RKO (cell line): ENCODE results near the gene PIEZO1.
A peak's percentile ranks its signal among the peaks of the same experiment; 100 is the strongest.
"Not testable (repeated sequence)": the region's sequence is repeated elsewhere in the genome, so short reads cannot be mapped to it uniquely, and the experiment has no call there.

Experiments
- DNase-seq: peaks from one replicate; pipeline ENCODE4 v3.0.0-alpha.2; 2016; ENCODE audit warnings: low spot score

PIEZO1 gene

GRCh38 chr16:88686439-88687253, 98.4 kb downstream of the PIEZO1 start, which contains the start of gene SNAI3:
Gene SNAI3, minus strand, starts transcription at chr16:88686507. Its CDS starts 101 bp downstream, at chr16:88686406.
- peak; percentile 80 for DNase-seq

GRCh38 chr16:88686062-88686438, 99.0 kb downstream of the PIEZO1 start:
- DNase-seq, result no peak

DNA sequence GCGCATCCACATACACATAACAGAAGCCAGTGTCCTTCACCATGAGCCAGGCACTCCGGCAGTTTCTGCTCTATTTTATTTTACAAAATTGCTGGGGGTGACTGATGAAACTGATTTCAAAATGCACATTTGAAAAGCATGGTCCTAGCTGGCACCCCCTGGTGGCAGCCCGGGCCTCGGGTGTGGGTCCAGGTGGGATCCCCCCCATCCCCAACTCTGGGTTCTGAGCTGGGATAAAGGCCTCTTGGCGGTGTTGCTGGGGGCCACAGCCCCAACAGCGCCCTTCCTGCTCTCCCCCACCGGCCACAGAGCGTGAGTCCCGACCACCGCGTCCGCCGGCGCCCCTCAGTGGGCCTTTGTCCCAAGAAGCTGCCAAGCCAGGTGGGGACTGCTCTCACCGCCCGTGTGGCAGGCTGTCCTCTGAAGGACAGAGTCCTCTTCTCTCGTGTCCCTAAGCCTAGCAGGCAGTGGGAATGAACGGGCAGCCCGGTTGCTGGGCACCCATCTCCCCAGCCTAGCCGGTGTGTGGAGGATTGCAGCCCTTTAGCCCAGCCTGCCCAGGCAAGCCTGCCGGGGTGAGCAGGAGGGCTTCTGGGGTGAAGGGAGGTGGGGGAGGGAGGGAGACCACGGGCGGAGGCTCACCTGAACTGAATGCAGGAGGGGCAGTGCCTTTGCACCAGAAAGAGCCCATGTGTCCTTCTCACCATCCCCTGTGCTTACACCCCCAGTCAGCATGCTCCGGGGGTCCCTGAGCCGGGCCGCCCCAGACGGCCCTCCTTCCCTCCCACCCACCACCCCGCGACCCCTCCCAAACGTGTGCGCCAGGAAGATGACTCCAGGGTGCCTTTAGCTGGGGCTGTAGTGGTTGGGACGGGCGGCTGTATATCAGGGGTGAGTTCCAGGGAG, 99.6 kb downstream of the PIEZO1 start:
- peak; percentile 56 for DNase-seq

DNA sequence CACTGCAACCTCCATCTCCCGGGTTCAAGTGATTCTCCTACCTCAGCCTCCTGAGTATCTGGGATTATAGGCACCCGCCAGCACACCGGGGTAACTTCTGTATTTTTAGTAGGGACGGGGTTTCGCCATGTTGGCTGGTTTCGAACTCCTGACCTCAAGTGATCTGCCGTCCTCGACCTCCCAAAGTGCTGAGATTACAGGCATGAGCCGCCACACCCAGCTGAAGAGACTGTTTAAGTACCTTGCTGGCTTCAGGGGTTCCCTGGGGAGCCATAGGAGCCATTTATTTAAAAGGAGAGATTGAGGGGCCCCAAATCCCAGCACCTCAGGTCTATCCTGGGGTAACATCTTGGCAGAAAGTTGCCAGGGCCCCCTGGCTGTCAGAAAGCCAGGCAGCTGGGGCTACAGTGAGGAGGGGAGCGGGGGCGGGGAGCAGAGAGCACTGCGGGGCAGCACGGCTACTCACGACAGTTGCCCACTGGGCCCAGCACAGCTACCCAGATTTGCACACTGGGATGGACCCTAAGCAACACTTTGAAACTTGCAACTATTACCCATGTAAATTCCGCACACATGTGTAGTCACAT, 100.4 kb downstream of the PIEZO1 start:
- DNase-seq, result no peak

GRCh38 chr16:88681709-88682451, 103.1 kb downstream of the PIEZO1 start:
- DNase-seq, result no peak

- DNase-seq, result no peak
These were observed 103.8 kb downstream of the PIEZO1 start for GRCh38 chr16:88681084-88681680.

DNA sequence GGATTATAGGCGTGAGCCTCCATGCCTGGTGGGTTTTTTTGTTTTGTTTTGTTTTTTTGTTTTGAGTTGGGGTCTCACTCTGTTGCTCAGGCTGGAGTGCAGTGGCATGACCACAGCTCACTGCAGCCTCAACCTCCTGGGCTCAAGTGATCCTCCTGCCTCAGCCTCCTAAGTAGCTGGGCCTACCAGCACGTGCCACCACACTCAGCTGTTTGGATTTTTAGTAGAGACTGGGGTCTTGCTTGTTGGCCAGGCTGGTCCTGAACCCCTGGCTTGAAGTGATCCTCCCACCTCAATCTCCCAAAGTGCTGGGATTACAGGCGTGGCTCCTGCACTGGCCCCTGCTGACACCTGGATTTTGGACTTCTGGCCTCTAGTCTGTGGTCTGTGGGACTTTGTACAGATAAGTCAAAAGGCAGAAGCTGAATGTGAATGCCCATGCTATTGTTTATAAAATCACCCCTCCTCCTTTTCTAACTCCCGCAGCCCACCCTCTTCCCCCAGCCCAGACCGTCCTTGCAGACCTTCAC, 104.4 kb downstream of the PIEZO1 start:
- no peak for DNase-seq

GRCh38 chr16:88678224-88678979, 106.6 kb downstream of the PIEZO1 start:
- no peak for DNase-seq

DNA sequence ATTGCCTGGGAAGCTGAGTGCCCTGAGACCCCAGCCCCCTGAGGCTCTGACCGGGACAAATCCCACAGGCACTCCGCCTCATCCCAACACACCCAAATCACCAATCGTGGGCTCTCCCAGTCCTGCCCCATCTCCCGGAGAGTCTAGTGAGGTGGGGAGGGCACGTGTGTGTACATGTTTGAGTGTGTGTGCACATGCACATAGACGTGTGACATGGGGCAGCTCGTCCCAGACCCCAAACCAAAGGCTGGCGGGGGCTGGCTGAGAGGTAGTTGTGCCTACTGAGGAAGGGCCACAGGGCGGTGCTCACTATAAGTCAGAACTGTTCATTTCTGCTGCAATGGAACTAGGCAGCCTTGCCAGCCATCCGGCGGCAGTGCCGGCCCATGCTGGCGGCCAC, 107.3 kb downstream of the PIEZO1 start:
- DNase-seq, result no peak

- DNase-seq, result no peak
These were observed 108.3 kb downstream of the PIEZO1 start for GRCh38 chr16:88676502-88677242.

DNA sequence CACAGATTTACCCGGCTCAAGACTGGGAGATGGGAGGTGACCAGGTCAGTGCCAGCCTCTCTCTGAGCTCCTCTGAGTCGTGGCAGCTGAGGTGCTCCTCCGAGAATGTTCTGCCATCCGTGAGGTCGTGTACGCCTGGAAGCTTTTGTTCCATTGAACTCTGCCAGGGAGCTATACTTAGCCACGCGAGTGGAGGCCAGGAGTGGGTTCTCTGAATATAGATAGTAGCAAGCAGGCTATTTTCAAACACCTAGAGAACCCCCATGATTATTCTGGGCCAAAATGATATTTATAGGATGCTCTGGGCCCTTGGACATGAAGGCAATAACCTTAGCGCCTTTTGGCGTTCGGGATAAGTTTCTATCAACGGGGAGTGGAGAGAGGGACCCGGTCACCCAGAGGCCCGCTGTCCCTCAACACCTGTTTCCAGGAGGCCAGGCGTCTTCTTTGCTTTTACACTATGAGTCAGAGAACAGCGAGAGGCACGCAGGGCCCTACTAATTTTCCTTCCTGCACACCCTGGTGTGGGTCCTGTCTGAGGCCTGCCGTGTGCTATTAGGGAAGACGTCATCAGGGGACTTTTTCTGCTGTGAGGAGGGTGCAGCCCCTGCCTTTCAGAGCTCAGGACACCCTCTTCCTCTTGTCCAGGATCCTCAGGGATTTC, 111.2 kb downstream of the PIEZO1 start:
- DNase-seq, result no peak

DNA sequence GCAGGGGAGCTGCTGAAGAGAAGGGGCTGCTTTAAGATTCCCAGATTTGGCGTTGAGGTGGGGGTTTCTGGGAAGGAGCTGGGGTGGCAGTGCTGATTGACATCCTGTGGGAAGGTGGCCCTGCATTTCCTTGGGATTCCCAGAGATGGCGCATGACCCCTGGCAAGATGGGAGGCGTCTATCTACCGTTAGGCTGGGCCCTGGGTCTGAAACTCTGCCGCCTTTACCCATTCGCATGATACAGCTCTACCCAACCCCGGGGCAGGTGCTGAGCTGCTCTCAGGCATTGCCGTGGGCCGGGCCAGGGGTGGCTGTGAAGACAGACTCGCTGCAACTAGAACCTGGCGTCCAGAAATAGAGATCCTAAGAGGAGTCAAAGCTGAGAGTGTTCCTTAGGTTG, 112.2 kb downstream of the PIEZO1 start:
- DNase-seq, result no peak

DNA sequence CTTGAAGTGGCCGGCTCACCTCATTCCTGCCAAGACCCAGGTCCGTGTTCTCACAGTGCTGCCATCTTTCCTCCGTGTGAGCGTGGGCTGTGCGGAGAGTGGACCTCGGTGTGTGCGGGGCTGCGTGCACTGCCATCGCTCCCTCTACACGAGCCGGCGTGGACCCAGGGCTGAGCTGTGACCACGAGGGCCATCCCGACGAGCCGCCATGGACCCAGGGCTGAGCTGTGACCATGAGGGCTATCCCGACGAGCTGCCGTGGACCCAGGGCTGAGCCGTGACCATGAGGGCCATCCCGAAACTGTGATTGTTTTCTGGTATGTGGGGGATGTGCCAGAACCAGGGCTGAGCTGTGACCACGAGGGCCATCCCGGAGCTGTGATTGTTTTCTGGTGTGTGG, 113.2 kb downstream of the PIEZO1 start:
- DNase-seq, result no peak

GRCh38 chr16:88669980-88670379, 115.0 kb downstream of the PIEZO1 start:
- DNase-seq, result no peak

DNA sequence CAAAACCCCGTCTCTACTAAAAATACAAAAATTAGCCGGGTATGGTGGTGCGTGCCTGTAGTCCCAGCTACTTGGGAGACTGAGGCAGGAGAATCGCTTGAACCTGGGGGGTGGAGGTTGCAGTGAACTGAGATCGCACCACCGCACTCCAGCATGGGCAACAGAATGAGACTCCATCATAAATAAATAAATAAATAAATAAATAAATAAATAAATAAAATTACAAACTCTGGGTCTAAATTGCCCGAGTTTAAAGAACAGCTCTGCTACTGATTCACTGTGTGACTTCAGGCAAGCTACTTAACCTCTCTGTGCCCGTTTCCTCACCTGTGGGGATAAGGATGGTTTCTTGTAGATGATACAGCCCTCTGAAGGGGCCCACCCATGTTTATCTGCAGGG, 115.5 kb downstream of the PIEZO1 start:
- not testable (repeated sequence) for DNase-seq

DNA sequence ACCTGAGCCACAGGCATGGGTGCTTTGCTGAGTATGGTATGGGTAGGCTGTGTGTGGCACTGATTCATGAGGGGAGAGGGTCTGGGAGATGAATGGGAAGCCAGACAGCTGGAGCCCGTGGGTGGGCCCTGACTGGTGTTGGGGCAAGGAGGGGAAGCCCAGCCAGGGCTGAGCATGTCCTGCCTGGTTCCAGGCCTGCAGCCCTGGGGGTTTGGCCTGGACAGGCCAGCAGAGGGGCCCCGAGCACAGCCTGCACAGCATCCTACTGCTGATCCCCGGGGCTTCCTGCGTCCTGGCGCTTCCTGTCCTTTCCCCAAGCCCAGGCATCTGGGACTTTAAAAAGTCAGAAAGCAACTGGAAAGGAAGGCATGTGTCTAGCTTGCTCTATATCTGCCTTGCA, 117.6 kb downstream of the PIEZO1 start:
- DNase-seq, result no peak

GRCh38 chr16:88665570-88665969, 119.5 kb downstream of the PIEZO1 start:
- no peak for DNase-seq
